Gastroesophageal sphincter (tissue), 3 donors: ENCODE results near the gene TMEM45A.

Experiments used
- CTCF ChIP-seq, 4 experiments: fragments of 200-600 bp in 2 of 4; fragments of 450-650 bp in 2 of 4; sonication (generic) in 1 of 4; IDR thresholded peaks; one replicate each; pipeline ENCODE4 v1.5.1; 2017 to 2019; ENCODE audit warnings: antibody characterized with exemption in 4 of 4, mild to moderate bottlenecking in 2 of 4, moderate library complexity in 2 of 4
- EP300 ChIP-seq: sonication (generic); formaldehyde crosslinking; IDR thresholded peaks from one replicate; pipeline ENCODE4 v1.6.1; 2017; ENCODE audit warnings: antibody characterized with exemption, mild to moderate bottlenecking

GRCh38 chr3:100560426-100560825 lies 68.0 kb downstream of the TMEM45A start:
- TF ChIP-seq EP300: no peak
- TF ChIP-seq CTCF (IDR thresholded peaks at IDR 0.05): no peak
